SKM-1 treated with dmso at 0.1 percent for 144 hours (cell line): ENCODE data around the gene ZFP57.

Experiments used
- DNase-seq: peaks from one replicate; lab custom pipeline; 2025; ENCODE audit not compliant: unreplicated experiment; lab: John Stamatoyannopoulos, UW

ZFP57 gene

GRCh38 chr6:29626948-29627754 lies 53.8 kb downstream of the ZFP57 start:
- no peak for DNase-seq

- DNase-seq = no peak
Observed at GRCh38 chr6:29625337-29625930, 55.5 kb downstream of the ZFP57 start.

GRCh38 chr6:29624520-29624961 lies 56.4 kb downstream of the ZFP57 start:
- no peak for DNase-seq
